Mesenchymal stem cell (in vitro differentiated cells and primary cell): ENCODE data around the gene PTPN5.
"Not testable (repeated sequence)": the region's sequence is repeated elsewhere in the genome, so short reads cannot be mapped to it uniquely, and the experiment has no call there.

Source experiments
- DNase-seq: peaks from one replicate; pipeline ENCODE4 v3.0.0-alpha.2; 2013
- H2AFZ ChIP-seq: one replicate; pipeline ENCODE4 v1.6.1; 2013; ENCODE audit warnings: low read depth, mild to moderate bottlenecking, control low read depth, inconsistent platforms, low read length, moderate library complexity
- H2AK5ac ChIP-seq: 2 replicates; pipeline ENCODE4 v1.6.1; 2013; ENCODE audit warnings: low read length, moderate library complexity, mild to moderate bottlenecking, inconsistent platforms; ENCODE audit not compliant: severe bottlenecking
- H2BK120ac ChIP-seq: one replicate; pipeline ENCODE4 v1.6.1; 2013; ENCODE audit warnings: low read depth, mild to moderate bottlenecking, inconsistent platforms, low read length, moderate library complexity
- H2BK12ac ChIP-seq, 2 experiments: one replicate each; pipeline ENCODE4 v1.6.1; 2013; ENCODE audit warnings: inconsistent platforms in 2 of 2, low read length in 2 of 2, mild to moderate bottlenecking in 2 of 2, moderate library complexity in 2 of 2, control low read depth in 1 of 2
- H2BK15ac ChIP-seq: one replicate; pipeline ENCODE4 v1.6.1; 2013; ENCODE audit warnings: mild to moderate bottlenecking, low read depth, inconsistent platforms; ENCODE audit not compliant: poor library complexity, severe bottlenecking
- H2BK5ac ChIP-seq: 2 replicates; pipeline ENCODE4 v1.6.1; 2013; ENCODE audit warnings: low read depth, mild to moderate bottlenecking, low read length, control low read depth, inconsistent platforms; ENCODE audit not compliant: poor library complexity, severe bottlenecking
- H3K14ac ChIP-seq, 2 experiments: one replicate each; pipeline ENCODE4 v1.6.1; 2013; ENCODE audit warnings: inconsistent platforms in 2 of 2, low read length in 2 of 2, control low read depth in 1 of 2, mild to moderate bottlenecking in 1 of 2, moderate library complexity in 1 of 2
- H3K18ac ChIP-seq, 2 experiments: one replicate each; pipeline ENCODE4 v1.6.1; 2013; ENCODE audit warnings: inconsistent platforms in 2 of 2, low read length in 2 of 2, control low read depth in 1 of 2, low read depth in 1 of 2, mild to moderate bottlenecking in 1 of 2
- H3K23ac ChIP-seq, 2 experiments: one replicate each; pipeline ENCODE4 v1.6.1; 2013; ENCODE audit warnings: inconsistent platforms in 2 of 2, low read length in 2 of 2, mild to moderate bottlenecking in 2 of 2, moderate library complexity in 2 of 2, control low read depth in 1 of 2
- H3K27ac ChIP-seq: 2 replicates; pipeline ENCODE4 v1.5.1; 2013; ENCODE audit warnings: mild to moderate bottlenecking, moderate library complexity, low read length, control low read depth, inconsistent platforms; ENCODE audit not compliant: poor library complexity, severe bottlenecking
- H3K27me3 ChIP-seq, 2 experiments: 2 replicates each; pipeline versions ENCODE4 v1.6.1 to v1.7.0; 2013; ENCODE audit warnings: low read length in 2 of 2, mild to moderate bottlenecking in 2 of 2, moderate library complexity in 2 of 2, control low read depth in 1 of 2, inconsistent platforms in 1 of 2; ENCODE audit not compliant: control insufficient read depth in 1 of 2, insufficient read depth in 1 of 2
- H3K36me3 ChIP-seq, 2 experiments: 2 replicates each; pipeline versions ENCODE4 v1.6.1 to v1.7.0; 2013; ENCODE audit warnings: low read length in 2 of 2, control low read depth in 1 of 2, inconsistent platforms in 1 of 2, low read depth in 1 of 2, mild to moderate bottlenecking in 1 of 2; ENCODE audit not compliant: insufficient read depth in 2 of 2, control insufficient read depth in 1 of 2
- H3K4ac ChIP-seq, 2 experiments: one replicate each; pipeline ENCODE4 v1.6.1; 2013; ENCODE audit warnings: inconsistent platforms in 2 of 2, low read length in 2 of 2, mild to moderate bottlenecking in 2 of 2, moderate library complexity in 2 of 2, control low read depth in 1 of 2, low read depth in 1 of 2
- H3K4me1 ChIP-seq: 2 replicates; pipeline ENCODE4 v1.6.1; 2013; ENCODE audit warnings: low read depth, low read length, control low read depth; ENCODE audit not compliant: control insufficient read depth, insufficient read depth
- H3K4me2 ChIP-seq: 2 replicates; pipeline ENCODE4 v1.6.1; 2013; ENCODE audit warnings: low read length, mild to moderate bottlenecking, inconsistent platforms; ENCODE audit not compliant: poor library complexity, severe bottlenecking
- H3K4me3 ChIP-seq, 2 experiments: 2 replicates each; pipeline versions ENCODE4 v1.5.1 to v1.7.0; 2013; ENCODE audit warnings: low read length in 2 of 2, mild to moderate bottlenecking in 2 of 2, control low read depth in 1 of 2, low read depth in 1 of 2; ENCODE audit not compliant: insufficient read depth in 1 of 2
- H3K79me1 ChIP-seq: replicated peaks from 2 replicates; pipeline ENCODE4 v1.6.1; 2013; ENCODE audit warnings: mild to moderate bottlenecking, control low read depth, low read length, inconsistent platforms; ENCODE audit not compliant: poor library complexity, severe bottlenecking
- H3K9ac ChIP-seq: 2 replicates; pipeline ENCODE4 v1.7.0; 2013; ENCODE audit warnings: mild to moderate bottlenecking, low read length, moderate library complexity
- H3K9me3 ChIP-seq: 2 replicates; pipeline ENCODE4 v1.7.0; 2013; ENCODE audit warnings: mild to moderate bottlenecking, low read length; ENCODE audit not compliant: control insufficient read depth
- H4K8ac ChIP-seq: one replicate; pipeline ENCODE4 v1.6.1; 2013; ENCODE audit warnings: inconsistent platforms, mild to moderate bottlenecking, low read length, moderate library complexity
- H4K91ac ChIP-seq: one replicate; pipeline ENCODE4 v1.6.1; 2013; ENCODE audit warnings: mild to moderate bottlenecking, low read length, inconsistent platforms
- WGBS: methylation state at CpG from one replicate; pipeline ENCODE4 v1.1.7; 2013; ENCODE audit warnings: mixed read lengths; 5-methylcytosine and 5-hydroxymethylcytosine counted together

PTPN5 gene

GRCh38 chr11:18696638-18697225 is 94.9 kb downstream of the PTPN5 start:
- H2BK15ac ChIP-seq: no peak overlapping the region
- H3K4me2 ChIP-seq: no peak overlapping the region
- no peak overlapping the region for H4K91ac ChIP-seq
- no peaks in the 10 kb centered on the region for H3K9me3 ChIP-seq
- H4K8ac ChIP-seq: no peak overlapping the region
- no peak overlapping the region for H3K27ac ChIP-seq
- no peak overlapping the region for H3K4me3 ChIP-seq
- H2BK5ac ChIP-seq: no peak overlapping the region
- no peak overlapping the region for H2BK12ac ChIP-seq
- no peak overlapping the region for H3K18ac ChIP-seq
- H3K9ac ChIP-seq: no peak overlapping the region
- H3K14ac ChIP-seq: no peak overlapping the region
- H3K4ac ChIP-seq: no peak overlapping the region
- DNase-seq: peak; percentile 19
- H3K4me1 ChIP-seq: peaks cover 23% of the 10 kb centered on the region
- peaks cover 10 to 13% of the 10 kb centered on the region in 2 experiments for H3K27me3 ChIP-seq
- H2AFZ ChIP-seq: no peak overlapping the region
- no peak overlapping the region for H2BK120ac ChIP-seq
- H3K79me1 ChIP-seq: no peaks in the 10 kb centered on the region
- H3K36me3 ChIP-seq: peaks cover 0 to 5% of the 10 kb centered on the region in 2 experiments
- no peak overlapping the region for H3K23ac ChIP-seq
- WGBS: 100% methylated on average over 1 of the region's 2 CpGs
- H2AK5ac ChIP-seq: no peak overlapping the region

DNA sequence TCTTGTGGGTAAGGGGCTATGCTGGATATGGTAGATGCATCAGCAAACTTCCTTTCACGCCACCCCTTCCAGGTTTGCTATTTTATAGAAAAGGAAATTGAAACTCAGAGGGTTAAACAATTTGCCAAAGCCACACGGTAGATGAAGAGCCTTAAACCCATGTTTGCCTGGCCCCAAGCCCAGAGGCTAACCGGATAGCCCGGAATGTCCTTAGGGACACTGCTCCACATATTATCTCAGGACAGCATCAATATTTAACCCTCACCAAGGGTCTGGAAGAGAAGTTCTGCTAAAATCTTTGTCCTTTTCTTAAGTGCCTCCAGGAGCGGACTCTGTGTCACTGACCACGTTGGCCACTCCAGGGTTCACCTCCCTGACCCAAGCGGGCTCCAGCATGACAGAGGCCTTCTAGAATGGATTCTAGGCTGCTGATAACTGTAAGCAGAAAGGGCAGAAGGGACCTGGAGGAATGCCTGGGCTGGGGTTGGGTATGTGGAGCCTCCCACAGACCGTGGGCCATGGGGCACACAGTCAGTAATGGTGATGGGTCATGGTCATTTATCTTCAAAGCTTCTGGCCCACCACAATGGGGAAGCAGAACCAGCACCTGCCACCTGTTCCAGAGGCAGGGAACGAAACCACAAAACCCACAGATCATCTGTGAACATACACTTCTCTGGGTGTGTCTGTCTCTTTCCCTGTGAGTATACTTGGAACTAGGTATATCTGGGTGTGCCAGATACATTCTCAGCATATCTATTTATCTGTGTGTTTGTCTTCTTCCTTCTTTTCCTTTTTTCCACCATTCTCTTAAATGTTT is 98.4 kb downstream of the PTPN5 start:
- no peak overlapping the region for H3K23ac ChIP-seq
- H3K27me3 ChIP-seq: peaks cover 0 to 9% of the 10 kb centered on the region in 2 experiments
- H3K4me3 ChIP-seq: no peak overlapping the region
- H2BK120ac ChIP-seq: no peak overlapping the region
- no peak overlapping the region for H2BK12ac ChIP-seq
- H3K27ac ChIP-seq: no peak overlapping the region
- no peak overlapping the region for H3K14ac ChIP-seq
- no peaks in the 10 kb centered on the region for H3K79me1 ChIP-seq
- H4K8ac ChIP-seq: no peak overlapping the region
- no peak for DNase-seq
- no peak overlapping the region for H2AK5ac ChIP-seq
- no peak overlapping the region for H3K4me2 ChIP-seq
- H3K4me1 ChIP-seq: peaks cover under 1% of the 10 kb centered on the region
- H2BK5ac ChIP-seq: no peak overlapping the region
- no peak overlapping the region for H3K18ac ChIP-seq
- H2BK15ac ChIP-seq: no peak overlapping the region
- no peak overlapping the region for H3K4ac ChIP-seq
- no peak overlapping the region for H4K91ac ChIP-seq
- WGBS: 60% methylated on average over 7 of the region's 9 CpGs
- no peaks in the 10 kb centered on the region for H3K9me3 ChIP-seq
- no peak overlapping the region for H2AFZ ChIP-seq
- H3K9ac ChIP-seq: no peak overlapping the region
- no peaks in the 10 kb centered on the region for H3K36me3 ChIP-seq

DNA sequence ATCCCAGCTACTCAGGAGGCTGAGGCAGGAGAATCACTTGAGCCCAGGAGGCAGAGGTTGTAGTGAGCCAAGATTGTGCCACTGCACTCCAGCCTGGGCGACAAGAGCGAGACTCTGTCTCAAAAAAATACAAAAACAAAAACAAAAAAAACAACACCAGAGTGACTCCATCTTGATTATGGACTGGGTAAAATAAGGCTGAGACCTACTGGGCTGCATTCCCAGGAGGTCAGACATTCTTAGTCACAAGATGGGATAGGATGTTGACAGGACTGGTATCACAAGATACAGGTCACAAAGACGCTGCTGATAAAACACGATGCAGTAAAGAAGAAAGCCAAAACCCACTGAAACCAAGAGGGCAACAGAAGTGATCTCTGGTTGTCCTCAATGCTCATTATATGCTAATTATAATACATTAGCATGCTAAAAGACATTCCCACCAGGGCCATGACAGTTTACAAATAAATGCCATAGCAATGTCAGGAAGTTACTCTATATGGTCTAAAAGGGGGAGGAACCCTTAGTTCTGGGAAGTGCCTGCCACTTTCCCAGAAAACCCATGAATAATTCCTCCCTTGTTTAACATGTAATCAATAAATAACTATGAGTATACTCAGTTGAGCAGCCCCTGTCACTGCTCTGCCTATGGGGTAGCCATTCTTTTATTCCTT is 100.0 kb downstream of the PTPN5 start:
- H3K18ac ChIP-seq, H2BK12ac ChIP-seq, DNase-seq, H2AK5ac ChIP-seq, H2BK120ac ChIP-seq, H3K4me1 ChIP-seq, H3K23ac ChIP-seq, H3K36me3 ChIP-seq, H3K9ac ChIP-seq, H2BK15ac ChIP-seq, H3K4ac ChIP-seq, H3K79me1 ChIP-seq, H3K14ac ChIP-seq, H2AFZ ChIP-seq, H3K4me3 ChIP-seq, H2BK5ac ChIP-seq, H3K9me3 ChIP-seq, H4K91ac ChIP-seq, H3K27ac ChIP-seq, H3K4me2 ChIP-seq, H3K27me3 ChIP-seq, H4K8ac ChIP-seq: not testable (repeated sequence)
- WGBS: 100% methylated on average over 1 of the region's 4 CpGs

GRCh38 chr11:18684267-18684666 is 107.3 kb downstream of the PTPN5 start:
- Histone ChIP-seq H2AFZ (no peak overlapping the region), H3K27ac (no peak overlapping the region), H3K4ac (no peak overlapping the region), H3K23ac (no peak overlapping the region), H3K4me1 (no peaks in the 10 kb centered on the region), H3K9me3 (no peaks in the 10 kb centered on the region), H2BK15ac (no peak overlapping the region), H2BK120ac (no peak overlapping the region), H3K79me1 (no peaks in the 10 kb centered on the region), H3K27me3 (no peaks in the 10 kb centered on the region), H4K8ac (no peak overlapping the region), H2BK12ac (no peak overlapping the region), H3K9ac (no peak overlapping the region), H3K36me3 (no peaks in the 10 kb centered on the region), H4K91ac (no peak overlapping the region), H2AK5ac (no peak overlapping the region), H2BK5ac (no peak overlapping the region), H3K18ac (no peak overlapping the region), H3K4me2 (no peak overlapping the region), H3K14ac (no peak overlapping the region), H3K4me3 (no peak overlapping the region)
- WGBS: 94% methylated on average over 1 of the region's 1 CpG
- DNase-seq: no peak
